Esophagus muscularis mucosa (tissue), 4 donors: ENCODE results near the gene TMEM60.

Source experiments
- EP300 ChIP-seq: sonication (generic); formaldehyde crosslinking; IDR thresholded peaks from one replicate; pipeline ENCODE4 v1.6.1; 2017; ENCODE audit warnings: antibody characterized with exemption
- POLR2A ChIP-seq: fragments of 450-650 bp; IDR thresholded peaks from one replicate; pipeline ENCODE4 v1.6.1; 2017; ENCODE audit warnings: antibody characterized with exemption, moderate library complexity, mild to moderate bottlenecking, low read depth
- POLR2AphosphoS5 ChIP-seq, 2 donors: sonication (generic); formaldehyde crosslinking; IDR thresholded peaks; one replicate each; pipeline ENCODE4 v1.6.1; 2017; ENCODE audit warnings: antibody characterized with exemption in 2 of 2
- TF ChIP-seq, protein P1 (sequence below), 3 experiments: fragments of 200-600 bp in 2 of 3; fragments of 450-650 bp in 1 of 3; sonication (generic) in 2 of 3; IDR thresholded peaks; one replicate each; pipeline ENCODE4 v1.5.1; 2017 to 2019; ENCODE audit warnings: antibody characterized with exemption in 3 of 3, mild to moderate bottlenecking in 2 of 3, moderate library complexity in 1 of 3

DNA sequence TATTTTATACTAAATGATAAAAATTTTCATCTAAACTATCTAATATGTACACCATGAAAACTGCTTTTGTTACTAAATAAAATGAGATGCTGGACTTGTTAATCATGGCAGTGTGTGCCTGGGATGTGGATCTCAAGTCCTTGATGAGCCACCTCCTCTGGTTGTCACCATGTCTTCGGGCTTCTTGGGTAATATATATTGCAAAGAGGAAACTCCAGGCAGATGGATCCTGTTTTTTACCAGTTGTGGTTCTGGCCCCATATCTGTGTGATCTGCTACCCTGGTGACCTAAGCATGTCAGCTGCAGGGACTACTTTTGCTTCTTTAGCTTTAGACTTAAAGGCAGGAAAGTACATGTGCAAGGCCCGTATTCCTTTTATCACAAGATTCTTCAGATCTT, 46.2 kb downstream of the TMEM60 start:
- TF ChIP-seq, protein P1, sequence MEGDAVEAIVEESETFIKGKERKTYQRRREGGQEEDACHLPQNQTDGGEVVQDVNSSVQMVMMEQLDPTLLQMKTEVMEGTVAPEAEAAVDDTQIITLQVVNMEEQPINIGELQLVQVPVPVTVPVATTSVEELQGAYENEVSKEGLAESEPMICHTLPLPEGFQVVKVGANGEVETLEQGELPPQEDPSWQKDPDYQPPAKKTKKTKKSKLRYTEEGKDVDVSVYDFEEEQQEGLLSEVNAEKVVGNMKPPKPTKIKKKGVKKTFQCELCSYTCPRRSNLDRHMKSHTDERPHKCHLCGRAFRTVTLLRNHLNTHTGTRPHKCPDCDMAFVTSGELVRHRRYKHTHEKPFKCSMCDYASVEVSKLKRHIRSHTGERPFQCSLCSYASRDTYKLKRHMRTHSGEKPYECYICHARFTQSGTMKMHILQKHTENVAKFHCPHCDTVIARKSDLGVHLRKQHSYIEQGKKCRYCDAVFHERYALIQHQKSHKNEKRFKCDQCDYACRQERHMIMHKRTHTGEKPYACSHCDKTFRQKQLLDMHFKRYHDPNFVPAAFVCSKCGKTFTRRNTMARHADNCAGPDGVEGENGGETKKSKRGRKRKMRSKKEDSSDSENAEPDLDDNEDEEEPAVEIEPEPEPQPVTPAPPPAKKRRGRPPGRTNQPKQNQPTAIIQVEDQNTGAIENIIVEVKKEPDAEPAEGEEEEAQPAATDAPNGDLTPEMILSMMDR (IDR thresholded peaks at IDR 0.05), result no peak
- TF ChIP-seq POLR2A, result no peak
- no peak for TF ChIP-seq POLR2AphosphoS5 (IDR thresholded peaks at IDR 0.05)
- no peak for TF ChIP-seq EP300
